ENCODE results near the gene BICRA.

DNA sequence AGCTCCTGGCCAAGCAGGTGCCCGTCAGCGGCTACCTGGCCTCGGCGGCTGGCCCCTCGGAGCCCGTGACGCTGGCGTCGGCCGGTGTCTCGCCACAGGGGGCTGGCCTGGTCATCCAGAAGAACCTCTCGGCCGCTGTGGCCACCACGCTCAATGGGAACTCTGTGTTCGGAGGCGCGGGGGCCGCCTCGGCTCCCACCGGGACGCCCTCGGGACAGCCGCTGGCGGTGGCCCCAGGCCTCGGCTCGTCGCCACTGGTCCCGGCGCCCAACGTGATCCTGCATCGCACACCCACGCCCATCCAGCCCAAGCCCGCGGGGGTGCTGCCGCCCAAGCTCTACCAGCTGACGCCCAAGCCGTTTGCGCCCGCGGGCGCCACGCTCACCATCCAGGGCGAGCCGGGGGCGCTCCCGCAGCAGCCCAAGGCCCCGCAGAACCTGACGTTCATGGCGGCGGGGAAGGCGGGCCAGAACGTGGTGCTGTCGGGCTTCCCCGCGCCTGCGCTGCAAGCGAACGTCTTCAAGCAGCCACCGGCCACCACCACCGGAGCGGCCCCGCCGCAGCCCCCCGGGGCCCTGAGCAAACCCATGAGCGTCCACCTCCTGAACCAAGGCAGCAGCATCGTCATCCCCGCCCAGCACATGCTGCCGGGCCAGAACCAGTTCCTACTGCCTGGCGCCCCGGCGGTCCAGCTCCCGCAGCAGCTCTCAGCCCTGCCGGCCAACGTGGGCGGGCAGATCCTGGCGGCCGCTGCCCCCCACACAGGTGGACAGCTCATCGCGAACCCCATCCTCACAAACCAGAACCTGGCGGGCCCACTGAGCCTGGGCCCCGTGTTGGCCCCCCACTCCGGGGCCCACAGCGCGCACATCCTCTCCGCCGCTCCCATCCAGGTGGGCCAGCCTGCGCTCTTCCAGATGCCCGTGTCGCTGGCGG lies 71.3 kb downstream of the BICRA start:
- TF ChIP-seq RAD21 (IDR thresholded peaks at IDR 0.05; ENCODE audit: low read length) (no peak), POLR2A (IDR thresholded peaks at IDR 0.05; ENCODE audit: low read depth, low read length) (no peak), SMC3 (IDR thresholded peaks at IDR 0.05; ENCODE audit: low read depth, low read length) (no peak), CHD1 (IDR thresholded peaks at IDR 0.05; ENCODE audit: low read depth, low read length) (no peak), RCOR1 (IDR thresholded peaks at IDR 0.05; ENCODE audit: insufficient replicate concordance, low read length) (no peak), NFE2L2 (IDR thresholded peaks at IDR 0.05; ENCODE audit: low read depth, low read length) (no peak), BHLHE40 (IDR thresholded peaks at IDR 0.05; ENCODE audit: low read depth, low read length) (no peak), MAZ (IDR thresholded peaks at IDR 0.05; ENCODE audit: borderline replicate concordance, low read depth, low read length) (no peak), RFX5 (IDR thresholded peaks at IDR 0.05; ENCODE audit: low read depth, low read length) (no peak), CEBPB (IDR thresholded peaks at IDR 0.05; ENCODE audit: low read depth, low read length) (no peak)
- TF ChIP-seq, protein P1, sequence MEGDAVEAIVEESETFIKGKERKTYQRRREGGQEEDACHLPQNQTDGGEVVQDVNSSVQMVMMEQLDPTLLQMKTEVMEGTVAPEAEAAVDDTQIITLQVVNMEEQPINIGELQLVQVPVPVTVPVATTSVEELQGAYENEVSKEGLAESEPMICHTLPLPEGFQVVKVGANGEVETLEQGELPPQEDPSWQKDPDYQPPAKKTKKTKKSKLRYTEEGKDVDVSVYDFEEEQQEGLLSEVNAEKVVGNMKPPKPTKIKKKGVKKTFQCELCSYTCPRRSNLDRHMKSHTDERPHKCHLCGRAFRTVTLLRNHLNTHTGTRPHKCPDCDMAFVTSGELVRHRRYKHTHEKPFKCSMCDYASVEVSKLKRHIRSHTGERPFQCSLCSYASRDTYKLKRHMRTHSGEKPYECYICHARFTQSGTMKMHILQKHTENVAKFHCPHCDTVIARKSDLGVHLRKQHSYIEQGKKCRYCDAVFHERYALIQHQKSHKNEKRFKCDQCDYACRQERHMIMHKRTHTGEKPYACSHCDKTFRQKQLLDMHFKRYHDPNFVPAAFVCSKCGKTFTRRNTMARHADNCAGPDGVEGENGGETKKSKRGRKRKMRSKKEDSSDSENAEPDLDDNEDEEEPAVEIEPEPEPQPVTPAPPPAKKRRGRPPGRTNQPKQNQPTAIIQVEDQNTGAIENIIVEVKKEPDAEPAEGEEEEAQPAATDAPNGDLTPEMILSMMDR (conservative IDR thresholded peaks at IDR 0.05; ENCODE audit: low read depth, low read length): no peak
